Fibroblast of pulmonary artery (primary cell): ENCODE data around the gene THSD1.

ENCODE experiments used
- DNase-seq: peaks from one replicate; pipeline ENCODE4 v3.0.0-alpha.2; 2010; ENCODE audit warnings: low read depth
- H3K4me3 ChIP-seq: replicated peaks from 2 replicates; pipeline ENCODE4 v1.5.1; 2011; ENCODE audit warnings: low read depth, mild to moderate bottlenecking, control low read depth, low read length, moderate library complexity
- CTCF ChIP-seq: IDR thresholded peaks from 2 replicates; pipeline ENCODE4 v1.5.1; 2011; ENCODE audit warnings: mild to moderate bottlenecking, control low read depth, low read length, inconsistent platforms; ENCODE audit errors: missing control alignments

Gene THSD1

GRCh38 chr13:52359534-52359933, 46.4 kb downstream of the THSD1 start:
- H3K4me3 ChIP-seq = no peak overlapping the region
- DNase-seq = peak; percentile 49
- no peak for TF ChIP-seq CTCF

- H3K4me3 ChIP-seq = no peak overlapping the region
- DNase-seq = peak; percentile 37
- TF ChIP-seq CTCF = no peak
Measured at GRCh38 chr13:52356327-52356726, 49.6 kb downstream of the THSD1 start.

- DNase-seq = peak; percentile 52
- no peak for TF ChIP-seq CTCF
- no peak overlapping the region for H3K4me3 ChIP-seq
Measured at GRCh38 chr13:52353193-52353592, 52.8 kb downstream of the THSD1 start.

DNA sequence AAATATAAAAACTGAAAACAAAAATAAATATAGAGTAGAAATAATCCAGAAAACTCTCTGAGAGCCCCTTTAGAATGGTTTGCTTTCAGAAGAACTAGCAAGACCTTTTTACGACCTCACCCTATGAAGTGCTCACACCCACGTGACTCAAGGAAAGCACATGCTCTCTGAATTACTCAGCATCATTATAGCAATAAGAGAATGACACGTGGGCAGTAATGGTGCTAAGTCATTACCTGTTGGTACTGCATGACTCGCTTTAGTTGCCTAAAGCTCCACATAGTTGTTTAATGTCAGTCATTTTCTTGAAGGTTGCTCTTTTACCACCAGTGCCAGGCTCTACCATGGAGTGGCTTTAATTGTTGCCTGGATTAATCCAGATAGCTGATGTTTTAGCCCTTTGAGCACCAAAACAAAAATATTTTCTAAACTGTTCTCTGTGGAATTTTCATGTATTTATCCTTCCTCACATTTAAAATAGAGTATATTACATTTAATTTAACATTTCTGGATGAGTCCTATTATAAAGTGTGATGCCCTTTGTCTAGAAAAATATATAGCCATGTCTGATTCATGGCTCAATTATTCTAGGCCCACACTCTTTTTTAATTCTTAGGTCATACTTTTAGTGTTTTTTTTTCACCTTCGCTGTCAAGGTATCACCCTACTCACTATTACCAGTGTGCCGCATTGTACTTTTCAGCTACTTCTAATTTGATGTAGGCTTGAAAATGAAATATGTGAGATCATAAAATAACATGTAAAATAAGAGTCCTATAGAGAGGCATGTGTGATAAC, 56.8 kb downstream of the THSD1 start:
- H3K4me3 ChIP-seq = no peak overlapping the region
- TF ChIP-seq CTCF = no peak
- peak; percentile 52 for DNase-seq

DNA sequence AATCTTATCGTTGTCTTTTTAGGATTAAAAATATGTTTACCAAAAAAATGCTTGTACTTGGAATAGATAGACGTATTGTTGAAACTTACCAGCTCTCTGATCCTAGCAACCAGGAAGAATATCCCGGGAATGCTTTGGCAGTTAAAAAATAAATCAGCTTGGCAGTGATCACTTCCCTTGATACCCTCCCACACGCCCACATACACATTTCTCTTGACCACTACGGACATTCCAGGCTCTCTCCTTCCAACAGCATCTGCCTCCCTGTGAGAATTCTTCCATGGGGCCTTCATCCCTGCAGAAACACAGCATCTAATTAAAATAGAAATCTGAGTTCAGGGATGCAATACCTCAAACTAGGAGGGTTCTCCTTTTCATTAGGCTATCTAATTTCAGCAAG, 57.9 kb downstream of the THSD1 start:
- no peak for TF ChIP-seq CTCF
- H3K4me3 ChIP-seq = no peak overlapping the region
- peak; percentile 95 for DNase-seq

DNA sequence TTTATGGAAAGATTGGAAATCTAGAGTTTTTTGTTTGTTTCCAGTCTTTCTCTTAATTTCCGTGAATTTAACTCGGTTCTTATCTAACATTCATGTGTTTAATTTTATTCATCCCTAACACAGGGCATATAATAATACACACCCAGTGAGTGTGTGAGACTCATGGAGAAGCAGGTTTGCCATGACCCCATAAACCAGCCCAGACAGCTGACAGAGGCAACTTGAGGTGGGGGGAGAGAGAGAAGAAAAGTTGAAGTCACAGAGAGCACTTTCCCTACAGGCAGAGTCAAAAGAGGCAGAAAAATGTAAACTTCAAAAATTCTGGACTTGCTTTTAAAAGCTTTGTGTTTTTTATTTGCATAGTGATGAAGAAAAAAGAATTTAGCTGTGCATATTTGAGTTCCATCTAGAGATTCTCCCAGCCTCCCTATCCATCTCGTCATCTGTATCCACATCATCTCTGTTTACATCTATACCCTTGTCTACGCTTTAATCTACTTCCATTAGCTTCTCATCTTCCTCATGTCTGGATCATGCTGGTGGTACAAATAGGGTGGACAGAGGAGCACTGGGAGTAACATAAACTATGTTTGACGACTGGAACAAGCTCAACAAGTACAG, 60.2 kb downstream of the THSD1 start:
- TF ChIP-seq CTCF = no peak
- no peak for DNase-seq
- no peak overlapping the region for H3K4me3 ChIP-seq
